ENCODE measurements around the gene TCEAL3.

DNA sequence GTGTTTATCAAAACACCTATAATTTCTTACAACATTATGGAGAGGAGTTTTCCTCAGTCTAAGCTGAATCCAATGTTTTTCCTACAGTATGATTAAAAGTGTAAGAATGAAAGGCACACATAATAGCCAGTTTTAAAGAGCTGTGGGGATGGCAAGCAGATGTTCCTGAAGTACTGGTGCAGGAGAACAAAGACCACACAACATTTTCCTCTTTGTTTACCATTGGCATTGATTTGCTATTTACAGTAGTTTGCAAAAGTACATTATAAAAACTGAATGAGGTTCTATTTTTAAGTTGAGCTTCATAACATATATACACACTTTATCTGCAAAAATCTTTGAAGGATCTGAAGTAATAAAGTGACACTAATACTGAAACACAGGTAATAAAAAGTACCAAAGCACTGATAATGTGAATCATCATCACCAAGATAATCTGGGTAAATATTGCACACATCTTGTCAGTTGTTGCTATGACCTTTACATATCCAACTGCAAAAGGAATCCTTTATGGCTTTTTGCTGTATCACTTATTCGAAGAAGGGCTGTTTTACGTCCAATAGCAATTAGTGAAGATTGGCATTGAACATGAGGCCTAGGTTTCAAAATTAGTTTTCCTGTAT is 43.5 kb downstream of the TCEAL3 start:
- TF ChIP-seq, protein P1, sequence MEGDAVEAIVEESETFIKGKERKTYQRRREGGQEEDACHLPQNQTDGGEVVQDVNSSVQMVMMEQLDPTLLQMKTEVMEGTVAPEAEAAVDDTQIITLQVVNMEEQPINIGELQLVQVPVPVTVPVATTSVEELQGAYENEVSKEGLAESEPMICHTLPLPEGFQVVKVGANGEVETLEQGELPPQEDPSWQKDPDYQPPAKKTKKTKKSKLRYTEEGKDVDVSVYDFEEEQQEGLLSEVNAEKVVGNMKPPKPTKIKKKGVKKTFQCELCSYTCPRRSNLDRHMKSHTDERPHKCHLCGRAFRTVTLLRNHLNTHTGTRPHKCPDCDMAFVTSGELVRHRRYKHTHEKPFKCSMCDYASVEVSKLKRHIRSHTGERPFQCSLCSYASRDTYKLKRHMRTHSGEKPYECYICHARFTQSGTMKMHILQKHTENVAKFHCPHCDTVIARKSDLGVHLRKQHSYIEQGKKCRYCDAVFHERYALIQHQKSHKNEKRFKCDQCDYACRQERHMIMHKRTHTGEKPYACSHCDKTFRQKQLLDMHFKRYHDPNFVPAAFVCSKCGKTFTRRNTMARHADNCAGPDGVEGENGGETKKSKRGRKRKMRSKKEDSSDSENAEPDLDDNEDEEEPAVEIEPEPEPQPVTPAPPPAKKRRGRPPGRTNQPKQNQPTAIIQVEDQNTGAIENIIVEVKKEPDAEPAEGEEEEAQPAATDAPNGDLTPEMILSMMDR (IDR thresholded peaks at IDR 0.05 in 2 of 3, conservative IDR thresholded peaks at IDR 0.05 in 1 of 3; ENCODE audit: control insufficient read depth in 2 of 3, extremely low read depth in 1 of 3, insufficient read depth in 1 of 3, low read depth in 3 of 3, low read length in 3 of 3), result no peak
- TF ChIP-seq, protein P2, sequence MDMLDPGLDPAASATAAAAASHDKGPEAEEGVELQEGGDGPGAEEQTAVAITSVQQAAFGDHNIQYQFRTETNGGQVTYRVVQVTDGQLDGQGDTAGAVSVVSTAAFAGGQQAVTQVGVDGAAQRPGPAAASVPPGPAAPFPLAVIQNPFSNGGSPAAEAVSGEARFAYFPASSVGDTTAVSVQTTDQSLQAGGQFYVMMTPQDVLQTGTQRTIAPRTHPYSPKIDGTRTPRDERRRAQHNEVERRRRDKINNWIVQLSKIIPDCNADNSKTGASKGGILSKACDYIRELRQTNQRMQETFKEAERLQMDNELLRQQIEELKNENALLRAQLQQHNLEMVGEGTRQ (IDR thresholded peaks at IDR 0.05; ENCODE audit: borderline replicate concordance, low read depth, low read length), result no peak
- TF ChIP-seq SREBF1 (IDR thresholded peaks at IDR 0.05; ENCODE audit: low read length), result no peak
- no peak for TF ChIP-seq TAF1 (IDR thresholded peaks at IDR 0.05; ENCODE audit: borderline replicate concordance, low read depth, low read length)
- TF ChIP-seq, protein P3, sequence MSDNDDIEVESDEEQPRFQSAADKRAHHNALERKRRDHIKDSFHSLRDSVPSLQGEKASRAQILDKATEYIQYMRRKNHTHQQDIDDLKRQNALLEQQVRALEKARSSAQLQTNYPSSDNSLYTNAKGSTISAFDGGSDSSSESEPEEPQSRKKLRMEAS (IDR thresholded peaks at IDR 0.05; ENCODE audit: low read depth, low read length), result no peak
- TF ChIP-seq, protein P4, sequence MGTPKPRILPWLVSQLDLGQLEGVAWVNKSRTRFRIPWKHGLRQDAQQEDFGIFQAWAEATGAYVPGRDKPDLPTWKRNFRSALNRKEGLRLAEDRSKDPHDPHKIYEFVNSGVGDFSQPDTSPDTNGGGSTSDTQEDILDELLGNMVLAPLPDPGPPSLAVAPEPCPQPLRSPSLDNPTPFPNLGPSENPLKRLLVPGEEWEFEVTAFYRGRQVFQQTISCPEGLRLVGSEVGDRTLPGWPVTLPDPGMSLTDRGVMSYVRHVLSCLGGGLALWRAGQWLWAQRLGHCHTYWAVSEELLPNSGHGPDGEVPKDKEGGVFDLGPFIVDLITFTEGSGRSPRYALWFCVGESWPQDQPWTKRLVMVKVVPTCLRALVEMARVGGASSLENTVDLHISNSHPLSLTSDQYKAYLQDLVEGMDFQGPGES (IDR thresholded peaks at IDR 0.05), result no peak

Data from GM12878 (cell line).